Measurements from ENCODE around the gene LPCAT4.

LPCAT4 gene

GRCh38 chr15:34336991-34337556 is 29.9 kb downstream of the LPCAT4 start:
- DNase-seq (ENCODE audit: low spot score): peak; percentile 30

- DNase-seq (ENCODE audit: low spot score): no peak
Observed at GRCh38 chr15:34336231-34336990, 30.6 kb downstream of the LPCAT4 start.

GRCh38 chr15:34335176-34336032 is 31.6 kb downstream of the LPCAT4 start:
- DNase-seq (ENCODE audit: low spot score): peak; percentile 24

GRCh38 chr15:34334672-34335071 is 32.3 kb downstream of the LPCAT4 start:
- DNase-seq (ENCODE audit: low spot score): no peak

- DNase-seq (ENCODE audit: low spot score): no peak
Observed at GRCh38 chr15:34332553-34333120, 34.4 kb downstream of the LPCAT4 start.

GRCh38 chr15:34331809-34332208 is 35.2 kb downstream of the LPCAT4 start:
- no peak for DNase-seq (ENCODE audit: low spot score)

GRCh38 chr15:34330279-34330678 is 36.7 kb downstream of the LPCAT4 start:
- no peak for DNase-seq (ENCODE audit: low spot score)

GRCh38 chr15:34329006-34329405 is 38.0 kb downstream of the LPCAT4 start:
- no peak for DNase-seq (ENCODE audit: low spot score)

GRCh38 chr15:34327906-34328305 is 39.1 kb downstream of the LPCAT4 start:
- DNase-seq (ENCODE audit: low spot score): no peak

GRCh38 chr15:34325368-34325767 is 41.6 kb downstream of the LPCAT4 start:
- DNase-seq (ENCODE audit: low spot score): no peak

GRCh38 chr15:34324933-34325332 is 42.1 kb downstream of the LPCAT4 start:
- DNase-seq (ENCODE audit: low spot score): no peak

GRCh38 chr15:34323217-34323616 is 43.8 kb downstream of the LPCAT4 start:
- no peak for DNase-seq (ENCODE audit: low spot score)

- DNase-seq (ENCODE audit: low spot score): peak; percentile 66
Observed at GRCh38 chr15:34318277-34319079, 48.5 kb downstream of the LPCAT4 start.

GRCh38 chr15:34314491-34315490 is 52.2 kb downstream of the LPCAT4 start:
- no peak for DNase-seq (ENCODE audit: low spot score)

- no peak for DNase-seq (ENCODE audit: low spot score)
Observed at GRCh38 chr15:34311563-34311962, 55.4 kb downstream of the LPCAT4 start.
